Muscle of arm (tissue), 12 donors: ENCODE data around the gene SNCAIP. TPM values are rescaled to one million over a fixed set of nuclear protein-coding genes. Genes with fewer than 3 reads are reported as not detected.

Source experiments
- DNase-seq: peaks from one replicate; pipeline ENCODE4 v3.0.0-alpha.2; 2013
- polyA plus RNA-seq, 12 donors: library from polyadenylated mRNA; unstranded; fragments of 120-200 nt; gene quantifications; one replicate each; pipeline ENCODE4 v1.2.1, GENCODE V29; 2013; ENCODE audit not compliant: insufficient read length in 12 of 12

The SNCAIP gene
- polyA plus RNA-seq, 12 donors: 7.6 to 28.4 (median 10.9) TPM; not detected in 1

- no peak for DNase-seq
Measured at GRCh38 chr5:122394284-122394930, 82.4 kb downstream of the SNCAIP start.

GRCh38 chr5:122398016-122398415, 86.0 kb downstream of the SNCAIP start:
- DNase-seq: no peak

GRCh38 chr5:122400341-122400740, 88.3 kb downstream of the SNCAIP start:
- no peak for DNase-seq

GRCh38 chr5:122400938-122401337, 88.9 kb downstream of the SNCAIP start:
- peak; percentile 57 for DNase-seq

GRCh38 chr5:122401976-122402725, 90.1 kb downstream of the SNCAIP start:
- no peak for DNase-seq

- no peak for DNase-seq
Measured at GRCh38 chr5:122402955-122403685, 91.1 kb downstream of the SNCAIP start.

- DNase-seq: no peak
Measured at GRCh38 chr5:122404018-122404417, 92.0 kb downstream of the SNCAIP start.

- DNase-seq: no peak
Measured at GRCh38 chr5:122404653-122405362, 92.8 kb downstream of the SNCAIP start.

- no peak for DNase-seq
Measured at GRCh38 chr5:122405751-122406150, 93.7 kb downstream of the SNCAIP start.

- DNase-seq: no peak
Measured at GRCh38 chr5:122406181-122406580, 94.1 kb downstream of the SNCAIP start.

- DNase-seq: no peak
Measured at GRCh38 chr5:122408592-122409224, 96.7 kb downstream of the SNCAIP start.

- DNase-seq: no peak
Measured at GRCh38 chr5:122412966-122413365, 100.9 kb downstream of the SNCAIP start.

GRCh38 chr5:122413722-122414121, 101.7 kb downstream of the SNCAIP start:
- DNase-seq: no peak

GRCh38 chr5:122415030-122415800, 103.2 kb downstream of the SNCAIP start:
- DNase-seq: peak; percentile 71

GRCh38 chr5:122415801-122416120, 103.7 kb downstream of the SNCAIP start:
- no peak for DNase-seq

GRCh38 chr5:122419142-122419894, 107.3 kb downstream of the SNCAIP start:
- DNase-seq: no peak

GRCh38 chr5:122420091-122420490, 108.1 kb downstream of the SNCAIP start:
- DNase-seq: no peak

GRCh38 chr5:122420537-122421236, 108.7 kb downstream of the SNCAIP start:
- DNase-seq: no peak

GRCh38 chr5:122421374-122422079, 109.5 kb downstream of the SNCAIP start:
- DNase-seq: no peak
